Muscle layer of duodenum (tissue), 2 donors: ENCODE measurements around the gene TMEM233.
A peak's percentile ranks its signal among the peaks of the same experiment; 100 is the strongest.

Experiments used
- H3K27ac ChIP-seq: one replicate; pipeline ENCODE4 v1.7.0; 2013; ENCODE audit warnings: mild to moderate bottlenecking, low read length
- H3K27me3 ChIP-seq: one replicate; pipeline ENCODE4 v1.7.0; 2013; ENCODE audit warnings: low read depth, mild to moderate bottlenecking, control low read depth, low read length
- H3K36me3 ChIP-seq, 2 donors: one replicate each; pipeline ENCODE4 v1.7.0; 2013; ENCODE audit warnings: low read length in 2 of 2, control low read depth in 1 of 2, mild to moderate bottlenecking in 1 of 2; ENCODE audit not compliant: insufficient read depth in 2 of 2, control insufficient read depth in 1 of 2
- H3K4me1 ChIP-seq, 2 donors: one replicate each; pipeline ENCODE4 v1.7.0; 2013; ENCODE audit warnings: low read length in 2 of 2, mild to moderate bottlenecking in 2 of 2, control low read depth in 1 of 2, moderate library complexity in 1 of 2; ENCODE audit not compliant: insufficient read depth in 2 of 2, control insufficient read depth in 1 of 2
- H3K4me3 ChIP-seq, 2 donors: one replicate each; pipeline ENCODE4 v1.7.0; 2013; ENCODE audit warnings: low read length in 2 of 2, low read depth in 1 of 2, mild to moderate bottlenecking in 1 of 2
- H3K9me3 ChIP-seq, 2 donors: one replicate each; pipeline ENCODE4 v1.7.0; 2013; ENCODE audit warnings: low read length in 2 of 2, control low read depth in 1 of 2, mild to moderate bottlenecking in 1 of 2; ENCODE audit not compliant: control insufficient read depth in 1 of 2
- donor health status: healthy.

Gene TMEM233

DNA sequence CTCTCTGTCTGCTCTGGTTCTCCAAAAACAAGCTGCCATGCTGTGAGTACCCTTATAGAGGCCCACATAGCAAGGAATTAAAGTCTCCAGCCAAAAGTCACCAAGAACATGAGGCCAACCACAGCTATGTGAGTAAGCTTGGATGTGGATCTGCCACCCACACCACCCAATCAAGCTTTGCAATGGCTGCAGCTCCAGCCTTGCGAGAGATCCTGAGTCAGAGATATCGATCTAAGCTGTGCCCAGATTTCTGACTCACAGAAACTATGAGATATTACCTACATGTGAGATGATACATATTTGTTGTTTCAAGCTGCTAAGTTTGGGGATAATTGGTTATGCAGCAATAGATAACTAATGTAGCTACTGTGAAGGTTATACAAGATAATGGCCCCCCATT is 15.5 kb upstream of the TMEM233 start:
- Histone ChIP-seq H3K4me3 (no peak overlapping the region), H3K27me3 (no peaks in the 10 kb centered on the region), H3K27ac (no peak overlapping the region), H3K36me3 (no peaks in the 10 kb centered on the region), H3K9me3 (no peaks in the 10 kb centered on the region), H3K4me1 (no peaks in the 10 kb centered on the region)

DNA sequence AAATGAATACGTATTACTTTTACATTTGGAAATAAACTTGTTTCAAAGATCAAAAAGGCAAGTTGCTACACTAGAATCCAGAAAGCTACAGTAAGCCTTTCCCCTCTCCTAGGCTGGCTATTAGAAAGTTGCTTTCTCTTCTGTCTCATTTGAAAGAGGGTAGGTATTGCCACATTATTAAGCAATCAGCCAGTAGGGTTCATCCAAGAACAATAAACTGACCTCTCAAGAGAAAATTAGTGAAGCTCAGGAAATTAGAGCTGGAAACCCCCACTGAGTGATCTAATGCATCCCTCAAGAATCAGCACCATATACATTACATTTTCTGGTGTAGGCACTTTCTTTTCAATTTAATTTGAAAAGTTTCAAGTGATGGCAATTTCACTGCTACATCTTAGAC is 4.5 kb upstream of the TMEM233 start:
- no peaks in the 10 kb centered on the region for H3K9me3 ChIP-seq
- H3K4me1 ChIP-seq: no peaks in the 10 kb centered on the region
- H3K4me3 ChIP-seq: no peak overlapping the region
- peaks cover 15% of the 10 kb centered on the region for H3K27me3 ChIP-seq
- no peak overlapping the region for H3K27ac ChIP-seq
- H3K36me3 ChIP-seq: no peaks in the 10 kb centered on the region

DNA sequence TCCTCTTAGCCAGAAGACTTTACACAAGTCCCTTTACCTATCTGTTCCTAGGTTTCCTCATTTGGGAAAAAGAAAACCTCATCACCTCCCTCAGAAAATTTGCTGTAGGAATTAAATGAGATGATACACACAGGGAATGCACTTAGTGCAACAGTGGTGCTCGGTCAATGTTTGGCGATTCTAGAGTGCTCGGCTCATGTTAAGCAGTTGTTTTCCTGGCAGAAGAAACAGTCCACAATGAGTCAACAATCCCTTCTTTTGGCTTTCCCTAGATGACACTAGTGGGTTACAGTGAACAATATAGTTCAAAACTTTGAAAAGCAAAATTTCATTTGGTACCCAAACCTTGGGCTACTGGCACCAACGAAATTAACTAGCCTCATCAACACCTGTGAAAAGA is 3.9 kb upstream of the TMEM233 start:
- H3K27me3 ChIP-seq: peaks cover 15% of the 10 kb centered on the region
- no peaks in the 10 kb centered on the region for H3K36me3 ChIP-seq
- H3K9me3 ChIP-seq: no peaks in the 10 kb centered on the region
- H3K27ac ChIP-seq: no peak overlapping the region
- peaks cover 0 to 4% of the 10 kb centered on the region in 2 donors for H3K4me1 ChIP-seq
- no peak overlapping the region for H3K4me3 ChIP-seq

DNA sequence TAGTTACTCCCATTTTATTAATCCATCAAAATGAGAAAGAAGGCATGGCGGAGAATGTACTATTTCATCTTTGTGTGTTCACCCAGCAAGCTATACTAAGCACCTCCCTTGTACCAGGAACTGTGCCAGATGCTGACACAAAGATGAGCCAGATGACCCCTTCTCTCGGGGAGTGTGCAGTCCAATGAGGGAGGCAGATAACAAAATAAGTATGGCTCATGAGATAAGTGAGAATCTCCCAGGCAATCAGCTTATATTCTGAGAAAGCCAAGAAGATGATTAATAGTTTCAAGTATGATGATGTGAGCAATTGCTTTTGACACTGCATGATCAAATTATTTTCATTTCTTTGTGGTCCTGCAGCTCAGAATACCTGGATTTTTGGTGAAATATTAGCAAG is 1.3 kb upstream of the TMEM233 start:
- H3K4me1 ChIP-seq: peaks cover 0 to 9% of the 10 kb centered on the region in 2 donors
- no peaks in the 10 kb centered on the region for H3K9me3 ChIP-seq
- peaks cover 25% of the 10 kb centered on the region for H3K27me3 ChIP-seq
- no peak overlapping the region for H3K27ac ChIP-seq
- H3K36me3 ChIP-seq: no peaks in the 10 kb centered on the region
- H3K4me3 ChIP-seq: no peak overlapping the region

DNA sequence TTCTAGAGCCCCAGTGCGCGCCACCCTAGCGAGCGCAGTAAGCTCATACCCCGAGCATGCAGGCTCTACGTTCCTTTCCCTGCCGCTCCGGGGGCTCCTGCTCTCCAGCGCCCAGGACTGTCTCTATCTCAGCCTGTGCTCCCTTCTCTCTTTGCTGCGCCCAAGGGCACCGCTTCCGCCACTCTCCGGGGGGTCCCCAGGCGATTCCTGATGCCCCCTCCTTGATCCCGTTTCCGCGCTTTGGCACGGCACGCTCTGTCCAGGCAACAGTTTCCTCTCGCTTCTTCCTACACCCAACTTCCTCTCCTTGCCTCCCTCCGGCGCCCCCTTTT is 791 bp downstream of the TMEM233 start:
- H3K4me3 ChIP-seq: peak overlapping the region; percentile 21 to 42
- no peaks in the 10 kb centered on the region for H3K9me3 ChIP-seq
- no peaks in the 10 kb centered on the region for H3K36me3 ChIP-seq
- H3K27ac ChIP-seq: no peak overlapping the region
- peaks cover 0 to 9% of the 10 kb centered on the region in 2 donors for H3K4me1 ChIP-seq
- peaks cover 25% of the 10 kb centered on the region for H3K27me3 ChIP-seq

DNA sequence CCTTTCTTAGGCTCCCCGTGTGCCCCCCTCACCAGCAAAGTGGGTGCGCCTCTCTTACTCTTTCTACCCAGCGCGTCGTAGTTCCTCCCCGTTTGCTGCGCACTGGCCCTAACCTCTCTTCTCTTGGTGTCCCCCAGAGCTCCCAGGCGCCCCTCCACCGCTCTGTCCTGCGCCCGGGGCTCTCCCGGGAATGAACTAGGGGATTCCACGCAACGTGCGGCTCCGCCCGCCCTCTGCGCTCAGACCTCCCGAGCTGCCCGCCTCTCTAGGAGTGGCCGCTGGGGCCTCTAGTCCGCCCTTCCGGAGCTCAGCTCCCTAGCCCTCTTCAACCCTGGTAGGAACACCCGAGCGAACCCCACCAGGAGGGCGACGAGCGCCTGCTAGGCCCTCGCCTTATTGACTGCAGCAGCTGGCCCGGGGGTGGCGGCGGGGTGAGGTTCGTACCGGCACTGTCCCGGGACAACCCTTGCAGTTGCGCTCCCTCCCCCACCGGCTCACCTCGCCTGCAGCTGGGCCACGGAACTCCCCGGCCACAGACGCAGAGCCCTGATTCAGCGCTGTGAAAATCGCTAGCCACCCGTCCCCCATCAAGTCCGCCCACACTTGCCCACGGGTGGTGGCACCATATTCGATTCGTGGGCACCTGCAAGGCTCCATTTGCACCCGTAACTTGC is 1.3 kb downstream of the TMEM233 start:
- Histone ChIP-seq H3K4me3 (peak overlapping the region; percentile 21 to 42), H3K27ac (no peak overlapping the region), H3K4me1 (peaks cover 0 to 9% of the 10 kb centered on the region in 2 donors), H3K27me3 (peaks cover 25% of the 10 kb centered on the region), H3K9me3 (no peaks in the 10 kb centered on the region), H3K36me3 (no peaks in the 10 kb centered on the region)

DNA sequence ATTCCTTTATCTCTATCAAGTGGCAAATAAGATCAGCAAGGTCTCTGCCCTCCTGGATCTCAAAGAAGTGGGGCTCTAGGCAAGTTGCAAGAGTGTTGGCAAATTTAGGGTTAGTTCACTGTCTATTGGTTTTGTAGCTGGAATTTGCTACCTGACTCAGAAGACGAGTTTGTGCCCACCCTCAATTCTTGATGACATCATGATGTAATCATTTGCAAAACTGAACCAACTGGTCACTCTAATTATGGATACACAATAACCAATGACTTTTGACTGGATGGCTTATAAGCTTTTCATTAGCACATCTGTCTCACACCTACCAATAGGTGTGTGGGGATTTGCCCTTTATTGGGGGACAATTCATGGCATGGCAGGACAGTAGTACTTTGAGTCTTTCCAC is 4.6 kb downstream of the TMEM233 start:
- no peak overlapping the region for H3K4me3 ChIP-seq
- H3K36me3 ChIP-seq: no peaks in the 10 kb centered on the region
- no peak overlapping the region for H3K27ac ChIP-seq
- H3K9me3 ChIP-seq: no peaks in the 10 kb centered on the region
- peaks cover 0 to 9% of the 10 kb centered on the region in 2 donors for H3K4me1 ChIP-seq
- H3K27me3 ChIP-seq: peaks cover 18% of the 10 kb centered on the region

DNA sequence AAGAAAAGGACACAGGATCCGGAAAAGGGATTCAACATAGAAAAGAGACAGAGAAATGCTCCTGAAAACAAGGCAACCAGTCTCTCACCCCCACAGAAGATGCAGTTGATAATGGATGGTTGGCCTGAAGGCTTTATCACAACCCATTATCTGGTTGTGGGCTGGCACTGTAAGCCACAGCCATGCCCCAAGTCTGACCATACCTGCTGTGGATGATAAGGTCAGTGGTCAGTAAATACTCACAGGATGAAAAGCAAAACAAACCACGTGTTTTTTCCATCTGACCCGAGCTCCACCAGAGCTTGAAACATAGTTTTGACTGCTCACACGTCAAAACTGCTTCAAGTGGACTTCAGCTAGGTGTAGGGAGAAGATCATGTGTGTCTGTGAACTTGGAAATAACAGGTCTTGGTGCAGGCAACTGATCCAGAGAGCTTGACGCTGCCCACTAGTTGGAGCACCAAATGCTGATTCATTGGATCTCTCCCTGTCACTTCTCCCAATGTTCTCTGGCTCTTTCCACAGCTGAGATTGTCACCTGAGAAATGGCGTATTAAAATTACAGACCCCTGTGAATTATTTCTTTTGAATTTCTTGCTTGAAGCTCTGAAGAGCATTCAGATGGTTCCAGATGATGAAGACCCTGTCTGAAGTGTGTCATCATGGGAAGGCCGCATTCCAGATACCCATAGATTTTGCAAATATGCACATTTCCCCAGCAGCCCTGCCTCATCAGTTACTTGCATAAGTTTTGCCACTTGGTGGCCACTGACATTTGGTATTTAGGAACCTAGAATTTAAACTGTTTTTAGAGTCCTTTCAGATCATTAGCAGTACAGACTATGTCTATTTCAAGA is 8.5 kb downstream of the TMEM233 start:
- Histone ChIP-seq H3K27me3 (peaks cover 1% of the 10 kb centered on the region), H3K4me3 (no peak overlapping the region), H3K27ac (no peak overlapping the region), H3K9me3 (no peaks in the 10 kb centered on the region), H3K4me1 (no peaks in the 10 kb centered on the region), H3K36me3 (no peaks in the 10 kb centered on the region)

DNA sequence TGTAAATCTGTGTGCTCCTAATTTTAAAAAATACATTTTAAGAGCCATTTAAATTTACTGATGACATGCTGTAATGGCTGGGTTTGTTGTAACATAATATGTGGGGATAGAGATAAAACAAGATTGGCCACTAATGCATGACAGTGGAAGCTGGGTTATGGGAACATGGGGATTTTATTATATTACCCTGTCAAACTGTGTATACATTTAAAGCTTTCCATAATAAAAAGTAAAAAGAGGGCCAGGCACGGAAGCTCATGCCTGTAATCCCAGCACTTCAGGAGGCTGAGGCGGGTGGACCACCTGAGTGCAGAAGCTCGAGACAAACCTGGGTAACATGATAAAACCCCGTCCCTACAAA is 9.1 kb downstream of the TMEM233 start:
- Histone ChIP-seq H3K4me1 (no peaks in the 10 kb centered on the region), H3K27me3 (no peaks in the 10 kb centered on the region), H3K4me3 (no peak overlapping the region), H3K9me3 (no peaks in the 10 kb centered on the region), H3K27ac (no peak overlapping the region), H3K36me3 (no peaks in the 10 kb centered on the region)

DNA sequence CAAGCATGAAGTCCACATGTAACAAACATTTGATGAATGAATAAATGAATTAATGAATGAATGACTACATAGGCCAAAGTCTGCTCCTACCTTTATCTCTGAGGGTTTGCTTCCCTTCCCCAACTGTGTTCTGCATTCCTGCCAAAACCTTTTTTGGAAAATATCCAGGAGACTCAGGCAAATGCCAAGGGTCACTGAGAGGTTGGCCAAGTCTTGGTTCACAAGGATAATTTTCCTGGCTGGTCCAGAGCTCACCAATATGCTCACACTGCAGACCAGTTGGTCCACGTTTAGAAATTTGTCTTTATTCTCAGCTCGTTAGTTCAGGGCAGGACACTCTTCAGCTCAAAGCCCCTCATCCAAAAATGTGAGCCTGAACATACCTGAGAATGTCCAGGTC is 10.2 kb downstream of the TMEM233 start:
- no peaks in the 10 kb centered on the region for H3K9me3 ChIP-seq
- no peak overlapping the region for H3K4me3 ChIP-seq
- no peak overlapping the region for H3K27ac ChIP-seq
- no peaks in the 10 kb centered on the region for H3K27me3 ChIP-seq
- H3K4me1 ChIP-seq: no peaks in the 10 kb centered on the region
- H3K36me3 ChIP-seq: no peaks in the 10 kb centered on the region

DNA sequence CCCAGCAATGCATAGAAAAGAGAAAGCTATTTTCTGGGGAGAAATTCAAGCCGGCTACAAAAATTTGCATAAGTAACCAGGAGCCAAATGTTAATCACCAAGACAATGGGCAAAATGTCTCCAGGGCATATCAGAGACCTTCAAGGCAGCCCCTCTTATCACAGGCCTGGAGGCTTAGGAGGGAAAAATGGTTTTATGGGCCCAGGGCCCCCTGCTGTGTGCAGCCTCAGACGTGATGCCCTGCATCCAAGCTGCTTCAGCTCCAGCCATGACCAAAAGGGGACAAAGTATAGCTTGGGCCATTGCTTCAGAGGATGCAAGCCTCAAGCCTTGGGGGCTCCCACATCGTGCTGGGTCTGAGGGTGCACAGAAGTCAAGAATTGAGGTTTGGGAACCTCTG is 15.8 kb downstream of the TMEM233 start:
- H3K27ac ChIP-seq: no peak overlapping the region
- H3K9me3 ChIP-seq: peaks cover 0 to 5% of the 10 kb centered on the region in 2 donors
- H3K27me3 ChIP-seq: no peaks in the 10 kb centered on the region
- H3K36me3 ChIP-seq: no peaks in the 10 kb centered on the region
- H3K4me3 ChIP-seq: no peak overlapping the region
- no peaks in the 10 kb centered on the region for H3K4me1 ChIP-seq
